Measurements from ENCODE around the gene ABCB8.

DNA sequence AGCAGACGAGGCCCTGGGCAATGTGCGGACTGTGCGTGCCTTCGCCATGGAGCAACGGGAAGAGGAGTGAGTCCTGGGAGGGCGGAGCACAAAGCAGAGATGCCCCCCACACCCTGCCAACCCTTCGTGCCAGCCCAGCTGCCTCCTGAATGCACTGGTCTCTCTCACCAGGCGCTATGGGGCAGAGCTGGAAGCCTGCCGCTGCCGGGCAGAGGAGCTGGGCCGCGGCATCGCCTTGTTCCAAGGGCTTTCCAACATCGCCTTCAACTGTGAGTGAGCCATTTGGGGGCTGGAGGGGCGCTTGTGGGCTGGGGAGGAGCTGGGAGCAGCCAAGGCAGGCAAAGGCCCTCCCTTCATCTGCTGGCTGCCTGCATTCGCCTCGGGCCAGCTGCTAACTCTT is 7.7 kb downstream of the ABCB8 start:
- TF ChIP-seq, protein P1, sequence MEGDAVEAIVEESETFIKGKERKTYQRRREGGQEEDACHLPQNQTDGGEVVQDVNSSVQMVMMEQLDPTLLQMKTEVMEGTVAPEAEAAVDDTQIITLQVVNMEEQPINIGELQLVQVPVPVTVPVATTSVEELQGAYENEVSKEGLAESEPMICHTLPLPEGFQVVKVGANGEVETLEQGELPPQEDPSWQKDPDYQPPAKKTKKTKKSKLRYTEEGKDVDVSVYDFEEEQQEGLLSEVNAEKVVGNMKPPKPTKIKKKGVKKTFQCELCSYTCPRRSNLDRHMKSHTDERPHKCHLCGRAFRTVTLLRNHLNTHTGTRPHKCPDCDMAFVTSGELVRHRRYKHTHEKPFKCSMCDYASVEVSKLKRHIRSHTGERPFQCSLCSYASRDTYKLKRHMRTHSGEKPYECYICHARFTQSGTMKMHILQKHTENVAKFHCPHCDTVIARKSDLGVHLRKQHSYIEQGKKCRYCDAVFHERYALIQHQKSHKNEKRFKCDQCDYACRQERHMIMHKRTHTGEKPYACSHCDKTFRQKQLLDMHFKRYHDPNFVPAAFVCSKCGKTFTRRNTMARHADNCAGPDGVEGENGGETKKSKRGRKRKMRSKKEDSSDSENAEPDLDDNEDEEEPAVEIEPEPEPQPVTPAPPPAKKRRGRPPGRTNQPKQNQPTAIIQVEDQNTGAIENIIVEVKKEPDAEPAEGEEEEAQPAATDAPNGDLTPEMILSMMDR (IDR thresholded peaks at IDR 0.05; ENCODE audit: extremely low read depth in 1 of 2, insufficient read depth in 1 of 2, low read depth in 1 of 2, low read length in 2 of 2): no peak
- TF ChIP-seq POLR2A (IDR thresholded peaks at IDR 0.05; ENCODE audit: low read depth, low read length) (no peak), POLR2AphosphoS5 (IDR thresholded peaks at IDR 0.05; ENCODE audit: insufficient read depth, low read depth, low read length) (no peak)

Measured in endothelial cell of umbilical vein (primary cell).